T-helper 1 cell treated with Interleukin-12 subunit alpha and Interleukin-12 subunit beta and Interleukin-4 antibody, amounts not matched to agents 30 μg/mL and 1 μg/mL, for 36 hours (primary cell): ENCODE results near the gene INSRR.
A peak's percentile ranks its signal among the peaks of the same experiment; 100 is the strongest.

Experiments used
- H3K27ac Mint-ChIP-seq: one replicate; pipeline ENCODE4 v1.8.0; 2021; ENCODE audit warnings: mild to moderate bottlenecking, mixed read lengths
- H3K27me3 Mint-ChIP-seq: one replicate; pipeline ENCODE4 v1.8.0; 2021; ENCODE audit warnings: low read depth, mixed read lengths
- H3K36me3 Mint-ChIP-seq: one replicate; pipeline ENCODE4 v1.8.0; 2021; ENCODE audit warnings: low read depth, mixed read lengths
- H3K4me1 Mint-ChIP-seq: one replicate; pipeline ENCODE4 v1.8.0; 2021; ENCODE audit warnings: low read depth, mixed read lengths
- H3K4me3 Mint-ChIP-seq: one replicate; pipeline ENCODE4 v1.8.0; 2021; ENCODE audit warnings: mild to moderate bottlenecking, moderate library complexity, mixed read lengths
- H3K9me3 Mint-ChIP-seq: one replicate; pipeline ENCODE4 v1.8.0; 2021; ENCODE audit warnings: mixed read lengths

Gene INSRR

GRCh38 chr1:156858555-156858956 lies 361 bp downstream of the INSRR start:
- peak overlapping the region; percentile 74 for H3K4me3 Mint-ChIP-seq
- no peaks in the 10 kb centered on the region for H3K9me3 Mint-ChIP-seq
- H3K27me3 Mint-ChIP-seq, result peaks cover 49% of the 10 kb centered on the region

GRCh38 chr1:156857532-156857931 lies 1.4 kb downstream of the INSRR start:
- Mint-ChIP-seq H3K4me1 (peaks cover 22% of the 10 kb centered on the region), H3K4me3 (no peak overlapping the region), H3K36me3 (peaks cover 3% of the 10 kb centered on the region), H3K27ac (no peak overlapping the region), H3K27me3 (peaks cover 49% of the 10 kb centered on the region), H3K9me3 (no peaks in the 10 kb centered on the region)

More at GRCh38 chr1:156858555-156858956, 361 bp downstream of the INSRR start:
- no peak overlapping the region for H3K27ac Mint-ChIP-seq
- peaks cover 33% of the 10 kb centered on the region for H3K4me1 Mint-ChIP-seq
- peaks cover 5% of the 10 kb centered on the region for H3K36me3 Mint-ChIP-seq

- Mint-ChIP-seq H3K4me1 (peaks cover 14% of the 10 kb centered on the region), H3K36me3 (peaks cover 3% of the 10 kb centered on the region), H3K27me3 (peaks cover 42% of the 10 kb centered on the region), H3K27ac (no peak overlapping the region), H3K9me3 (no peaks in the 10 kb centered on the region), H3K4me3 (no peak overlapping the region)
These were observed 2.6 kb downstream of the INSRR start for GRCh38 chr1:156856282-156856785.

- Mint-ChIP-seq H3K9me3 (no peaks in the 10 kb centered on the region), H3K27me3 (peaks cover 34% of the 10 kb centered on the region), H3K4me1 (peaks cover 8% of the 10 kb centered on the region), H3K36me3 (peaks cover 3% of the 10 kb centered on the region), H3K4me3 (no peak overlapping the region), H3K27ac (no peak overlapping the region)
These were observed 4.3 kb downstream of the INSRR start for GRCh38 chr1:156854634-156855033.

- H3K36me3 Mint-ChIP-seq, result peaks cover 3% of the 10 kb centered on the region
- H3K27ac Mint-ChIP-seq, result no peak overlapping the region
- no peaks in the 10 kb centered on the region for H3K9me3 Mint-ChIP-seq
- peaks cover 29% of the 10 kb centered on the region for H3K27me3 Mint-ChIP-seq
- peaks cover 10% of the 10 kb centered on the region for H3K4me1 Mint-ChIP-seq
- no peak overlapping the region for H3K4me3 Mint-ChIP-seq
These were observed 5.2 kb downstream of the INSRR start for GRCh38 chr1:156853761-156854160.

GRCh38 chr1:156852418-156852874 lies 6.5 kb downstream of the INSRR start:
- H3K36me3 Mint-ChIP-seq, result peaks cover 1% of the 10 kb centered on the region
- H3K9me3 Mint-ChIP-seq, result no peaks in the 10 kb centered on the region
- H3K27me3 Mint-ChIP-seq, result peaks cover 24% of the 10 kb centered on the region
- H3K4me1 Mint-ChIP-seq, result peaks cover 14% of the 10 kb centered on the region
- H3K4me3 Mint-ChIP-seq, result no peak overlapping the region
- H3K27ac Mint-ChIP-seq, result no peak overlapping the region

GRCh38 chr1:156851779-156852417 lies 7.0 kb downstream of the INSRR start:
- H3K27ac Mint-ChIP-seq, result no peak overlapping the region
- peaks cover 24% of the 10 kb centered on the region for H3K27me3 Mint-ChIP-seq
- H3K36me3 Mint-ChIP-seq, result peaks cover 1% of the 10 kb centered on the region
- peaks cover 19% of the 10 kb centered on the region for H3K4me1 Mint-ChIP-seq
- no peaks in the 10 kb centered on the region for H3K9me3 Mint-ChIP-seq
- no peak overlapping the region for H3K4me3 Mint-ChIP-seq

GRCh38 chr1:156849151-156849496 lies 9.8 kb downstream of the INSRR start:
- peak overlapping the region; percentile 42 for H3K4me3 Mint-ChIP-seq
- peak overlapping the region; percentile 76 for H3K27ac Mint-ChIP-seq
- peaks cover 28% of the 10 kb centered on the region for H3K4me1 Mint-ChIP-seq
- peaks cover 42% of the 10 kb centered on the region for H3K27me3 Mint-ChIP-seq
- no peaks in the 10 kb centered on the region for H3K9me3 Mint-ChIP-seq
- peaks cover 1% of the 10 kb centered on the region for H3K36me3 Mint-ChIP-seq

- peaks cover 45% of the 10 kb centered on the region for H3K27me3 Mint-ChIP-seq
- peaks cover 3% of the 10 kb centered on the region for H3K36me3 Mint-ChIP-seq
- peak overlapping the region; percentile 42 for H3K4me3 Mint-ChIP-seq
- peaks cover 31% of the 10 kb centered on the region for H3K4me1 Mint-ChIP-seq
- H3K27ac Mint-ChIP-seq, result peak overlapping the region; percentile 76
- H3K9me3 Mint-ChIP-seq, result no peaks in the 10 kb centered on the region
These were observed 10.3 kb downstream of the INSRR start for GRCh38 chr1:156848461-156849150.

- H3K9me3 Mint-ChIP-seq, result no peaks in the 10 kb centered on the region
- peaks cover 31% of the 10 kb centered on the region for H3K4me1 Mint-ChIP-seq
These were observed 11.1 kb downstream of the INSRR start for GRCh38 chr1:156847591-156848460.

GRCh38 chr1:156846643-156847042 lies 12.3 kb downstream of the INSRR start:
- H3K27me3 Mint-ChIP-seq, result peaks cover 61% of the 10 kb centered on the region
- H3K27ac Mint-ChIP-seq, result no peak overlapping the region
- no peak overlapping the region for H3K4me3 Mint-ChIP-seq
- H3K9me3 Mint-ChIP-seq, result no peaks in the 10 kb centered on the region
- peaks cover 3% of the 10 kb centered on the region for H3K36me3 Mint-ChIP-seq
- peaks cover 31% of the 10 kb centered on the region for H3K4me1 Mint-ChIP-seq

More at GRCh38 chr1:156847591-156848460, 11.1 kb downstream of the INSRR start:
- Mint-ChIP-seq H3K4me3 (no peak overlapping the region), H3K27me3 (peaks cover 52% of the 10 kb centered on the region), H3K27ac (no peak overlapping the region), H3K36me3 (peaks cover 3% of the 10 kb centered on the region)

- Mint-ChIP-seq H3K4me3 (peak overlapping the region; percentile 71), H3K27me3 (peaks cover 63% of the 10 kb centered on the region), H3K27ac (no peak overlapping the region), H3K4me1 (peaks cover 31% of the 10 kb centered on the region), H3K36me3 (peaks cover 3% of the 10 kb centered on the region), H3K9me3 (no peaks in the 10 kb centered on the region)
These were observed 12.9 kb downstream of the INSRR start for GRCh38 chr1:156845953-156846545.

- Mint-ChIP-seq H3K4me3 (peak overlapping the region; percentile 38), H3K36me3 (peaks cover 3% of the 10 kb centered on the region), H3K4me1 (peaks cover 31% of the 10 kb centered on the region), H3K27ac (no peak overlapping the region), H3K27me3 (peaks cover 63% of the 10 kb centered on the region), H3K9me3 (no peaks in the 10 kb centered on the region)
These were observed 13.6 kb downstream of the INSRR start for GRCh38 chr1:156845055-156845952.
